ENCODE data around the gene CETN1. TPM values are rescaled to one million over a fixed set of nuclear protein-coding genes. Genes with fewer than 3 reads are reported as not detected.

Gene CETN1
- polyA plus RNA-seq, 3 donors: not detected

DNA sequence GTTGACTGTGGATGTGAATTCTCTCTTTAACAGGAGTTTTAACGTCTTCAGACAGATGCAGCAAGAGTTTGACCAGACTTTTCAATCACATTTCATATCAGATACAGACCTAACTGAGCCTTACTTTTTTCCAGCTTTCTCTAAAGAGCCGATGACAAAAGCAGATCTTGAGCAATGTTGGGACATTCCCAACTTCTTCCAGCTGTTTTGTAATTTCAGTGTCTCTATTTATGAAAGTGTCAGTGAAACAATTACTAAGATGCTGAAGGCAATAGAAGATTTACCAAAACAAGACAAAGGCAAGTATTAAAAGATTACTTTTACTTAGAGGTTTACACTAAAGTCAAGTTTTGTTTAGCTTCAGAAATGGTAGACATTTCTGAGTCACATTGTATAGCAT is 47.1 kb downstream of the CETN1 start:
- DNase-seq: peak in 1 of 3 donors; percentile 8
- Histone ChIP-seq H3K9ac (ENCODE audit: insufficient read depth, low read length, poor library complexity, severe bottlenecking) (no peak overlapping the region), H3K27me3 (ENCODE audit: control insufficient read depth in 2 of 2, insufficient read depth in 2 of 2, low read length in 2 of 2) (peaks cover 2 to 5% of the 10 kb centered on the region in 2 donors), H3K4me3 (replicated peaks in 1 of 3; ENCODE audit: low read depth in 2 of 3, low read length in 3 of 3) (no peak overlapping the region), H3K27ac (ENCODE audit: low read depth in 1 of 2, low read length in 2 of 2) (no peak overlapping the region), H3K9me3 (replicated peaks in 1 of 2; ENCODE audit: control insufficient read depth in 1 of 2, insufficient read depth in 1 of 2, low read length in 2 of 2) (no peaks in the 10 kb centered on the region), H2AFZ (ENCODE audit: insufficient read depth, low read depth, low read length, poor library complexity, severe bottlenecking) (no peak overlapping the region), H4K20me1 (ENCODE audit: insufficient read depth, low read length) (no peaks in the 10 kb centered on the region), H3K4me1 (ENCODE audit: control insufficient read depth in 1 of 2, insufficient read depth in 2 of 2, low read length in 2 of 2) (no peaks in the 10 kb centered on the region), H3K79me2 (ENCODE audit: insufficient read depth, low read length) (no peaks in the 10 kb centered on the region), H3K36me3 (replicated peaks in 1 of 2; ENCODE audit: control insufficient read depth in 1 of 2, insufficient read depth in 2 of 2, low read length in 2 of 2) (no peaks in the 10 kb centered on the region), H3K4me2 (replicated peaks; ENCODE audit: extremely low read depth, low read length, poor library complexity, severe bottlenecking) (no peak overlapping the region)
- Mint-ChIP-seq H3K4me1 (no peaks in the 10 kb centered on the region), H3K36me3 (no peaks in the 10 kb centered on the region), H3K4me3 (no peak overlapping the region), H3K27ac (no peak overlapping the region), H3K27me3 (ENCODE audit: low read depth in 3 of 3) (peaks cover 8 to 21% (median 11%) of the 10 kb centered on the region in 3 donors), H3K9me3 (peaks cover 0 to 4% (median 0%) of the 10 kb centered on the region in 7 donors)
- intact Hi-C loops (cut with micrococcal nuclease): loop anchor here (5.0 kb wide), 1 partner anchor 205 kb away; no protein-coding TSS in a partner anchor
- no CpG with 5 or more reads among the region's 2 CpGs for WGBS (ENCODE audit: insufficient coverage)
- TF ChIP-seq, protein P1, sequence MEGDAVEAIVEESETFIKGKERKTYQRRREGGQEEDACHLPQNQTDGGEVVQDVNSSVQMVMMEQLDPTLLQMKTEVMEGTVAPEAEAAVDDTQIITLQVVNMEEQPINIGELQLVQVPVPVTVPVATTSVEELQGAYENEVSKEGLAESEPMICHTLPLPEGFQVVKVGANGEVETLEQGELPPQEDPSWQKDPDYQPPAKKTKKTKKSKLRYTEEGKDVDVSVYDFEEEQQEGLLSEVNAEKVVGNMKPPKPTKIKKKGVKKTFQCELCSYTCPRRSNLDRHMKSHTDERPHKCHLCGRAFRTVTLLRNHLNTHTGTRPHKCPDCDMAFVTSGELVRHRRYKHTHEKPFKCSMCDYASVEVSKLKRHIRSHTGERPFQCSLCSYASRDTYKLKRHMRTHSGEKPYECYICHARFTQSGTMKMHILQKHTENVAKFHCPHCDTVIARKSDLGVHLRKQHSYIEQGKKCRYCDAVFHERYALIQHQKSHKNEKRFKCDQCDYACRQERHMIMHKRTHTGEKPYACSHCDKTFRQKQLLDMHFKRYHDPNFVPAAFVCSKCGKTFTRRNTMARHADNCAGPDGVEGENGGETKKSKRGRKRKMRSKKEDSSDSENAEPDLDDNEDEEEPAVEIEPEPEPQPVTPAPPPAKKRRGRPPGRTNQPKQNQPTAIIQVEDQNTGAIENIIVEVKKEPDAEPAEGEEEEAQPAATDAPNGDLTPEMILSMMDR (IDR thresholded peaks at IDR 0.05): no peak

DNA sequence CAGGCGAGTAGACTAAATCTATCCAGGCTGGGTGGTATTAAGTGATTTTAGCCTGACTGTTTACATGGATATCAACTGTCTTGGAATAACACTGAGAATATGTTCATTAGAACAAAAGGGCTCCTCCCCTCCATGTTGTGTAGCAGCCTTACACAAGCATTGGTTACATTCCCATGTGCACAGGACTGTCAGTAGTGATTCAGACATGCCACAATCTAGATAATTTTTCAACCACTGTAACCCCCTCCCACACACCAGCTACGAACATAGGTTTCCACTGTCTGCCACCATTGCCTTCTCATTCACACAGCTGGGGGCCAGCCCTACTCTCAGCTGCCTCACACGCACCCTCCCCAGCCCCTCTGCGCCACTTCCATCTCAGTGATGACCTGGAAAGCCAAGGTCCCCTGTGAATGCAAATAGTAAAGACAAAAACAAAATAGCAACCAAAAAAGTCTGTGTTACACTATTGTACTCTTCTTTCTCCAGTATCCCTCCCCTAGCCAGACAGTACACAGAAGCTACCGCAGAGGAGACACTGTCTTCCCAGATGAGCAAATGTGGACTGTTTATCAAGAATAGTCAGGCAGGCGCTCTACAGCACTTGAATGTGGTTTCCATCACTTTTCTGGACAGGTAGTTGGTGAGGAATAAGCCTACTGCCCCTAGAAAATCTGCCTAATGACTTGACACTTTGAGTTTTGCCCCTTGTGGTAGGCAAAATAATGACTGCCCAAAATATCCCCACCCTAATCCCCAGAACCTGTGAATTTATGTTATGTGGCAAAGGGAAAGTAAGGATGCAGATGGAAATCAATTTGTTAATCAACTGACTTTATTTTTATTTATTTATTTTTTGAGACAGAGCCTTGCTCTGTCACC is 49.3 kb downstream of the CETN1 start:
- H3K4me3 ChIP-seq (replicated peaks in 1 of 3; ENCODE audit: low read depth in 2 of 3, low read length in 3 of 3): no peak overlapping the region
- Mint-ChIP-seq H3K36me3 (no peaks in the 10 kb centered on the region), H3K4me3 (peak overlapping the region in 1 of 2 donors; percentile 26), H3K4me1 (no peaks in the 10 kb centered on the region), H3K27ac (no peak overlapping the region), H3K27me3 (ENCODE audit: low read depth in 3 of 3) (peaks cover 6 to 13% (median 7%) of the 10 kb centered on the region in 3 donors), H3K9me3 (peaks cover 0 to 4% (median 0%) of the 10 kb centered on the region in 7 donors)
- no peaks in the 10 kb centered on the region for H3K36me3 ChIP-seq (replicated peaks in 1 of 2; ENCODE audit: control insufficient read depth in 1 of 2, insufficient read depth in 2 of 2, low read length in 2 of 2)
- H3K79me2 ChIP-seq (ENCODE audit: insufficient read depth, low read length): no peaks in the 10 kb centered on the region
- TF ChIP-seq, protein P1 (IDR thresholded peaks at IDR 0.05): peak; percentile 20
- H4K20me1 ChIP-seq (ENCODE audit: insufficient read depth, low read length): no peaks in the 10 kb centered on the region
- peaks cover 0 to 3% of the 10 kb centered on the region in 2 donors for H3K27me3 ChIP-seq (ENCODE audit: control insufficient read depth in 2 of 2, insufficient read depth in 2 of 2, low read length in 2 of 2)
- no peak overlapping the region for H2AFZ ChIP-seq (ENCODE audit: insufficient read depth, low read depth, low read length, poor library complexity, severe bottlenecking)
- 91% methylated on average over 5 of the region's 6 CpGs for WGBS (ENCODE audit: insufficient coverage)
- no peak overlapping the region for H3K27ac ChIP-seq (ENCODE audit: low read depth in 1 of 2, low read length in 2 of 2)
- no peak for DNase-seq
- H3K9me3 ChIP-seq (replicated peaks in 1 of 2; ENCODE audit: control insufficient read depth in 1 of 2, insufficient read depth in 1 of 2, low read length in 2 of 2): no peaks in the 10 kb centered on the region
- intact Hi-C loops (cut with micrococcal nuclease): loop anchor here (5.0 kb wide), 1 partner anchor 203 kb away; no protein-coding TSS in a partner anchor
- H3K4me1 ChIP-seq (ENCODE audit: control insufficient read depth in 1 of 2, insufficient read depth in 2 of 2, low read length in 2 of 2): no peaks in the 10 kb centered on the region
- no peak overlapping the region for H3K9ac ChIP-seq (ENCODE audit: insufficient read depth, low read length, poor library complexity, severe bottlenecking)
- no peak overlapping the region for H3K4me2 ChIP-seq (replicated peaks; ENCODE audit: extremely low read depth, low read length, poor library complexity, severe bottlenecking)
